ENCODE results near the gene SOAT1. TPM values are rescaled to one million over a fixed set of nuclear protein-coding genes. Genes with fewer than 3 reads are reported as not detected.

SOAT1 gene
- total RNA-seq, 1 experiment from 2014 or later, result 43.5 TPM

- no peak for DNase-seq
- TF ChIP-seq CTCF (conservative IDR thresholded peaks at IDR 0.05), result no peak
- TF ChIP-seq EZH2 (IDR thresholded peaks at IDR 0.05; ENCODE audit: low read depth), result no peak
- H3K9me3 ChIP-seq (ENCODE audit: insufficient read depth, low read depth), result no peaks in the 10 kb centered on the region
- no peaks in the 10 kb centered on the region for H3K27me3 ChIP-seq (ENCODE audit: insufficient read depth, low read depth)
- no peaks in the 10 kb centered on the region for H3K9me2 ChIP-seq (ENCODE audit: insufficient read depth)
- CTCF ChIA-PET, result interaction anchor here (0.6 kb wide), 1 partner anchor 59 kb away, joined by 6 read pairs; no protein-coding TSS in a partner anchor
- H3K4me2 ChIP-seq, result no peak overlapping the region
- H3K27ac ChIP-seq, result no peak overlapping the region
- H3F3A ChIP-seq (ENCODE audit: insufficient read depth, low read depth), result peaks cover 25% of the 10 kb centered on the region
- no peak overlapping the region for H3K4me3 ChIP-seq
- no TSS peak for BruUV-seq (replicated peaks)
- no peaks in the 10 kb centered on the region for H3K36me3 ChIP-seq (ENCODE audit: low read depth)
- intact Hi-C loops (cut with micrococcal nuclease; ENCODE audit: unreplicated experiment), result no loop called here
- H4K20me1 ChIP-seq (ENCODE audit: insufficient read depth), result no peaks in the 10 kb centered on the region
- POLR2A ChIA-PET (ENCODE audit: unreplicated experiment), result interaction anchor here (0.5 to 0.6 kb wide), 2 partner anchors 570 to 835 kb away, joined by 4 to 5 read pairs; no protein-coding TSS in a partner anchor
- peaks cover 21% of the 10 kb centered on the region for H3K4me1 ChIP-seq (replicated peaks; ENCODE audit: insufficient read depth)
- H2AFZ ChIP-seq, result no peak overlapping the region
- peaks cover 40% of the 10 kb centered on the region for H3K79me2 ChIP-seq (ENCODE audit: low read depth)
Measured at GRCh38 chr1:179296356-179297104, 2.9 kb downstream of the SOAT1 start.

DNA sequence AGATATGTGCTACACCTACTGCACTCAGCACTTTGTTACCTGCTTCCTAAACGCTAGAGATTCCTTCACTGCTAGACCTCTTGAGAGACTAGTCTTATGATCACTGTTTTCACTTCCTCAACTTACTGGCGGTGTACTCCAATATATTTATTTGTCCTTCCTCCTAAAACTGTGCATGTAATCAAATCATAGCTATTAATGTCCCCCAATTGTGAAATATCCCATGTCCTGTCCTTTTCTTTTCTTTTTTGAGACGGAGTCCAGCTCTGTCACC, 3.4 kb downstream of the SOAT1 start:
- peaks cover 40% of the 10 kb centered on the region for H3K79me2 ChIP-seq (ENCODE audit: low read depth)
- no peaks in the 10 kb centered on the region for H3K27me3 ChIP-seq (ENCODE audit: insufficient read depth, low read depth)
- no peak overlapping the region for H3K27ac ChIP-seq
- no peak overlapping the region for H3K4me3 ChIP-seq
- TF ChIP-seq EZH2 (IDR thresholded peaks at IDR 0.05; ENCODE audit: low read depth) (no peak), CTCF (conservative IDR thresholded peaks at IDR 0.05) (no peak)
- intact Hi-C loops (cut with micrococcal nuclease; ENCODE audit: unreplicated experiment), result no loop called here
- DNase-seq, result no peak
- no peaks in the 10 kb centered on the region for H3K9me2 ChIP-seq (ENCODE audit: insufficient read depth)
- ChIA-PET POLR2A (ENCODE audit: unreplicated experiment) (interaction anchor here (0.6 kb wide), 1 partner anchor 571 kb away, joined by 5 read pairs; no protein-coding TSS in a partner anchor), CTCF (interaction anchor here (0.6 kb wide), 1 partner anchor 60 kb away, joined by 6 read pairs; no protein-coding TSS in a partner anchor)
- H3K36me3 ChIP-seq (ENCODE audit: low read depth), result no peaks in the 10 kb centered on the region
- no peaks in the 10 kb centered on the region for H3K9me3 ChIP-seq (ENCODE audit: insufficient read depth, low read depth)
- H4K20me1 ChIP-seq (ENCODE audit: insufficient read depth), result no peaks in the 10 kb centered on the region
- no TSS peak for BruUV-seq (replicated peaks)
- no peak overlapping the region for H2AFZ ChIP-seq
- no peak overlapping the region for H3K4me2 ChIP-seq
- peaks cover 24% of the 10 kb centered on the region for H3F3A ChIP-seq (ENCODE audit: insufficient read depth, low read depth)
- peaks cover 21% of the 10 kb centered on the region for H3K4me1 ChIP-seq (replicated peaks; ENCODE audit: insufficient read depth)

GRCh38 chr1:179298952-179299351, 5.4 kb downstream of the SOAT1 start:
- no peaks in the 10 kb centered on the region for H3K27me3 ChIP-seq (ENCODE audit: insufficient read depth, low read depth)
- H3F3A ChIP-seq (ENCODE audit: insufficient read depth, low read depth), result peaks cover 10% of the 10 kb centered on the region
- intact Hi-C loops (cut with micrococcal nuclease; ENCODE audit: unreplicated experiment), result no loop called here
- peaks cover 40% of the 10 kb centered on the region for H3K79me2 ChIP-seq (ENCODE audit: low read depth)
- peaks cover 13% of the 10 kb centered on the region for H3K4me1 ChIP-seq (replicated peaks; ENCODE audit: insufficient read depth)
- H3K4me2 ChIP-seq, result no peak overlapping the region
- no peaks in the 10 kb centered on the region for H3K9me3 ChIP-seq (ENCODE audit: insufficient read depth, low read depth)
- POLR2A ChIA-PET (ENCODE audit: unreplicated experiment), result no interaction called here
- CTCF ChIA-PET, result no interaction called here
- H3K27ac ChIP-seq, result no peak overlapping the region
- TF ChIP-seq CTCF (conservative IDR thresholded peaks at IDR 0.05) (no peak), EZH2 (IDR thresholded peaks at IDR 0.05; ENCODE audit: low read depth) (no peak)
- DNase-seq, result no peak
- no peak overlapping the region for H2AFZ ChIP-seq
- no peaks in the 10 kb centered on the region for H3K9me2 ChIP-seq (ENCODE audit: insufficient read depth)
- H4K20me1 ChIP-seq (ENCODE audit: insufficient read depth), result no peaks in the 10 kb centered on the region
- H3K36me3 ChIP-seq (ENCODE audit: low read depth), result no peaks in the 10 kb centered on the region
- no peak overlapping the region for H3K4me3 ChIP-seq
- BruUV-seq (replicated peaks), result no TSS peak
